HepG2 (cell line): ENCODE results near the gene ARHGEF16.

Source experiments
- TF ChIP-seq, protein P1 (sequence below): IDR thresholded peaks from 2 replicates; pipeline ENCODE4 v1.6.1; 2012; ENCODE audit warnings: inconsistent platforms
- TF ChIP-seq, protein P2 (sequence below): sonication (generic); formaldehyde crosslinking; IDR thresholded peaks from 2 replicates; pipeline ENCODE4 v1.9.0; 2021; ENCODE audit warnings: missing genetic modification reagents, borderline replicate concordance

- TF ChIP-seq, protein P1, sequence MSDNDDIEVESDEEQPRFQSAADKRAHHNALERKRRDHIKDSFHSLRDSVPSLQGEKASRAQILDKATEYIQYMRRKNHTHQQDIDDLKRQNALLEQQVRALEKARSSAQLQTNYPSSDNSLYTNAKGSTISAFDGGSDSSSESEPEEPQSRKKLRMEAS, result no peak
- TF ChIP-seq, protein P2, sequence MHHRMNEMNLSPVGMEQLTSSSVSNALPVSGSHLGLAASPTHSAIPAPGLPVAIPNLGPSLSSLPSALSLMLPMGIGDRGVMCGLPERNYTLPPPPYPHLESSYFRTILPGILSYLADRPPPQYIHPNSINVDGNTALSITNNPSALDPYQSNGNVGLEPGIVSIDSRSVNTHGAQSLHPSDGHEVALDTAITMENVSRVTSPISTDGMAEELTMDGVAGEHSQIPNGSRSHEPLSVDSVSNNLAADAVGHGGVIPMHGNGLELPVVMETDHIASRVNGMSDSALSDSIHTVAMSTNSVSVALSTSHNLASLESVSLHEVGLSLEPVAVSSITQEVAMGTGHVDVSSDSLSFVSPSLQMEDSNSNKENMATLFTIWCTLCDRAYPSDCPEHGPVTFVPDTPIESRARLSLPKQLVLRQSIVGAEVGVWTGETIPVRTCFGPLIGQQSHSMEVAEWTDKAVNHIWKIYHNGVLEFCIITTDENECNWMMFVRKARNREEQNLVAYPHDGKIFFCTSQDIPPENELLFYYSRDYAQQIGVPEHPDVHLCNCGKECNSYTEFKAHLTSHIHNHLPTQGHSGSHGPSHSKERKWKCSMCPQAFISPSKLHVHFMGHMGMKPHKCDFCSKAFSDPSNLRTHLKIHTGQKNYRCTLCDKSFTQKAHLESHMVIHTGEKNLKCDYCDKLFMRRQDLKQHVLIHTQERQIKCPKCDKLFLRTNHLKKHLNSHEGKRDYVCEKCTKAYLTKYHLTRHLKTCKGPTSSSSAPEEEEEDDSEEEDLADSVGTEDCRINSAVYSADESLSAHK (CRISPR knock-in tag), result no peak
Observed at GRCh38 chr1:3457910-3458883, 3.7 kb downstream of the ARHGEF16 start.
